T1000 (cell line): ENCODE results near the gene APOE.
"Not testable (repeated sequence)": the region's sequence is repeated elsewhere in the genome, so short reads cannot be mapped to it uniquely, and the experiment has no call there.

Source experiments
- DNase-seq: peaks from one replicate; lab custom pipeline; 2025; ENCODE audit warnings: mixed read lengths; lab: John Stamatoyannopoulos, UW

Gene APOE

GRCh38 chr19:44909775-44910174 lies 4.2 kb downstream of the APOE start:
- DNase-seq = no peak

GRCh38 chr19:44911896-44912295 lies 6.3 kb downstream of the APOE start:
- not testable (repeated sequence) for DNase-seq

- DNase-seq = no peak
Observed at GRCh38 chr19:44912854-44913253, 7.3 kb downstream of the APOE start.

GRCh38 chr19:44913512-44914432 lies 8.2 kb downstream of the APOE start:
- DNase-seq = not testable (repeated sequence)

GRCh38 chr19:44914433-44915206 lies 9.0 kb downstream of the APOE start, which contains the start of gene APOC1:
Gene APOC1 (plus strand): TSS chr19:44914608. CDS start chr19:44914892, 284 bp downstream.
- peak; percentile 57 for DNase-seq

GRCh38 chr19:44924243-44924725 lies 18.7 kb downstream of the APOE start:
- DNase-seq = no peak

GRCh38 chr19:44925114-44925891 lies 19.7 kb downstream of the APOE start:
- no peak for DNase-seq

- DNase-seq = not testable (repeated sequence)
Observed at GRCh38 chr19:44926245-44927077, 20.9 kb downstream of the APOE start.

GRCh38 chr19:44927746-44928145 lies 22.1 kb downstream of the APOE start:
- no peak for DNase-seq

GRCh38 chr19:44930088-44930487 lies 24.5 kb downstream of the APOE start:
- DNase-seq = no peak

- no peak for DNase-seq
Observed at GRCh38 chr19:44931541-44931940, 25.9 kb downstream of the APOE start.

GRCh38 chr19:44939668-44940067 lies 34.1 kb downstream of the APOE start:
- DNase-seq = no peak

GRCh38 chr19:44942067-44942571 lies 36.5 kb downstream of the APOE start, which contains the start of gene APOC4:
Gene APOC4 (plus strand): TSS chr19:44942237. CDS start chr19:44942278, 41 bp downstream.
- no peak for DNase-seq

- DNase-seq = no peak
Observed at GRCh38 chr19:44943801-44944249, 38.2 kb downstream of the APOE start.

- no peak for DNase-seq
Observed at GRCh38 chr19:44947041-44947581, 41.5 kb downstream of the APOE start.

- DNase-seq = no peak
Observed at GRCh38 chr19:44948237-44948636, 42.6 kb downstream of the APOE start.

- DNase-seq = no peak
Observed at GRCh38 chr19:44948763-44949374, 43.3 kb downstream of the APOE start.

GRCh38 chr19:44949550-44949949 lies 44.0 kb downstream of the APOE start:
- DNase-seq = no peak
